NOMO-1 treated with dmso at 0.1 percent for 144 hours (cell line): ENCODE data around the gene PTGES2.

Experiments
- DNase-seq: peaks from one replicate; lab custom pipeline; 2025; ENCODE audit not compliant: unreplicated experiment; lab: John Stamatoyannopoulos, UW

PTGES2 gene

GRCh38 chr9:128153947-128154695 lies 26.6 kb upstream of the PTGES2 start:
- no peak for DNase-seq

- no peak for DNase-seq
These were observed 25.8 kb upstream of the PTGES2 start for GRCh38 chr9:128153060-128153946.

- DNase-seq = no peak
These were observed 24.9 kb upstream of the PTGES2 start for GRCh38 chr9:128152133-128153059.

GRCh38 chr9:128151309-128152132 lies 24.0 kb upstream of the PTGES2 start:
- DNase-seq = no peak

GRCh38 chr9:128150594-128151308 lies 23.2 kb upstream of the PTGES2 start:
- no peak for DNase-seq

GRCh38 chr9:128149951-128150593 lies 22.5 kb upstream of the PTGES2 start:
- no peak for DNase-seq

GRCh38 chr9:128149001-128149701 lies 21.6 kb upstream of the PTGES2 start, which contains the start of gene LCN2:
Gene LCN2 (plus strand): TSS chr9:128149453. CDS start chr9:128149526, 73 bp downstream.
- DNase-seq = no peak

GRCh38 chr9:128148509-128149000 lies 21.0 kb upstream of the PTGES2 start:
- no peak for DNase-seq

- no peak for DNase-seq
These were observed 19.1 kb upstream of the PTGES2 start for GRCh38 chr9:128146591-128147120.

GRCh38 chr9:128145951-128146351 lies 18.4 kb upstream of the PTGES2 start:
- DNase-seq = no peak

GRCh38 chr9:128145536-128145935 lies 18.0 kb upstream of the PTGES2 start:
- no peak for DNase-seq

GRCh38 chr9:128144239-128145181 lies 17.0 kb upstream of the PTGES2 start:
- no peak for DNase-seq

- no peak for DNase-seq
These were observed 16.2 kb upstream of the PTGES2 start for GRCh38 chr9:128143525-128144238.

- DNase-seq = no peak
These were observed 15.1 kb upstream of the PTGES2 start for GRCh38 chr9:128142596-128142995.

- DNase-seq = no peak
These were observed 14.5 kb upstream of the PTGES2 start for GRCh38 chr9:128142061-128142460.

- no peak for DNase-seq
These were observed 14.1 kb upstream of the PTGES2 start for GRCh38 chr9:128141604-128142003.
